Activated naive CD4-positive, alpha-beta T cell treated with anti-CD3 and anti-CD28 coated beads, Interleukin-2, amount 10 ng/mL, durations not matched to agents 7 days and 5 days (primary cell): ENCODE data around the gene MTMR3.
"Not testable (repeated sequence)": the region's sequence is repeated elsewhere in the genome, so short reads cannot be mapped to it uniquely, and the experiment has no call there.

Source experiments
- CTCF ChIA-PET: fragments of 350-600 bp; sonication (Branson Sonifier 250); formaldehyde crosslinking; loops from one replicate; lab custom pipeline; 2021; ENCODE audit warnings: antibody characterized with exemption; lab: Charles Lee
- DNase-seq: peaks from one replicate; pipeline ENCODE4 v3.0.0-alpha.2; 2020
- H3K27ac Mint-ChIP-seq: one replicate; pipeline ENCODE4 v1.8.0; 2021; ENCODE audit warnings: mild to moderate bottlenecking, moderate library complexity, mixed read lengths
- H3K27me3 Mint-ChIP-seq: one replicate; pipeline ENCODE4 v1.8.0; 2021; ENCODE audit warnings: mild to moderate bottlenecking, mixed read lengths
- H3K36me3 Mint-ChIP-seq: one replicate; pipeline ENCODE4 v1.8.0; 2021; ENCODE audit warnings: mixed read lengths
- H3K4me1 Mint-ChIP-seq: one replicate; pipeline ENCODE4 v1.8.0; 2021; ENCODE audit warnings: mixed read lengths
- H3K4me3 Mint-ChIP-seq: one replicate; pipeline ENCODE4 v1.8.0; 2021; ENCODE audit warnings: mild to moderate bottlenecking, moderate library complexity, mixed read lengths
- H3K9me3 Mint-ChIP-seq: one replicate; pipeline ENCODE4 v1.8.0; 2021; ENCODE audit warnings: mixed read lengths

The MTMR3 gene

GRCh38 chr22:30045494-30045887 is 162.5 kb downstream of the MTMR3 start:
- H3K36me3 Mint-ChIP-seq: no peaks in the 10 kb centered on the region
- H3K4me1 Mint-ChIP-seq: peaks cover 13% of the 10 kb centered on the region
- H3K9me3 Mint-ChIP-seq: no peaks in the 10 kb centered on the region
- CTCF ChIA-PET: no interaction called here
- H3K27ac Mint-ChIP-seq: no peak overlapping the region
- peaks cover 4% of the 10 kb centered on the region for H3K27me3 Mint-ChIP-seq
- no peak for DNase-seq
- H3K4me3 Mint-ChIP-seq: no peak overlapping the region

DNA sequence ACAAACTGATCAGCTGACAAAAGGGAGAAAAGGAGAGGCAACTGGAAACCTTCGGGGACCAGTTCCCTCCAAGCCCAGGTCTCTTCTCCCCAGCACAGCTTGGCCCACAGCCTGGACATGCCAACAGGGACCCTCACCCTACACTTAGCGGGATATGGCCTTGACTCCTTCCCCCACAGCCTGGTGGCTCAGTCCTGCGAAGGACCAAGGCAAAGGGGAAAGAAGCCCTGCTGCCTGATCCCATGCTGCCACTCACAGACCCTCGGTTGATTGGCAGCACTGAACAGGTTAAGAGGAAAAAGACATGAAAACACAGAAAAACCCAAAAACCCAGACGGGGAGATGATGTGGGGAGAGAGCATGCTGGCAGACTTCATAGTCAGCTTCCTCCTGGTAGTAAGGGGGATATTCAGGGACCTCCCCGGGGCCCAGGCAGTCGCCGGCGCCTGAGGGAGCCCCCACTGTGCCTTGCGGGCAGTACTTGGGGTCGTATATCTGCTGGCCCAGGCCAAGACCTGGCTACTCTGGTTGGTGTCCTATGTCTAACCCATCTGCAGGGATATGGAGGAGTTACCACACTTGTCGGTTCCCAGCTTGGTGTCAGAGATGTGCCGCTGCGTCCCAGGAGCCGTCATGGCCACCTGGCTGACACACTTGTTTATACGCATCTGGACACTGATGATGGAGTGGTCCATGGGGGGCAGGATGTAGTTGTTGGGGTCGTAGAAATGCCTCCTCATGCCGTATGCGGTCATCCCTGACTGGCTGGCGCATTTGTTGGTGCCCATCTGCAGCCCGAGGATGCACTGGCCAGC is 163.1 kb downstream of the MTMR3 start:
- Mint-ChIP-seq H3K27ac (no peak overlapping the region), H3K9me3 (no peaks in the 10 kb centered on the region), H3K36me3 (no peaks in the 10 kb centered on the region), H3K4me3 (no peak overlapping the region), H3K27me3 (no peaks in the 10 kb centered on the region), H3K4me1 (peaks cover 13% of the 10 kb centered on the region)
- CTCF ChIA-PET: no interaction called here
- no peak for DNase-seq

DNA sequence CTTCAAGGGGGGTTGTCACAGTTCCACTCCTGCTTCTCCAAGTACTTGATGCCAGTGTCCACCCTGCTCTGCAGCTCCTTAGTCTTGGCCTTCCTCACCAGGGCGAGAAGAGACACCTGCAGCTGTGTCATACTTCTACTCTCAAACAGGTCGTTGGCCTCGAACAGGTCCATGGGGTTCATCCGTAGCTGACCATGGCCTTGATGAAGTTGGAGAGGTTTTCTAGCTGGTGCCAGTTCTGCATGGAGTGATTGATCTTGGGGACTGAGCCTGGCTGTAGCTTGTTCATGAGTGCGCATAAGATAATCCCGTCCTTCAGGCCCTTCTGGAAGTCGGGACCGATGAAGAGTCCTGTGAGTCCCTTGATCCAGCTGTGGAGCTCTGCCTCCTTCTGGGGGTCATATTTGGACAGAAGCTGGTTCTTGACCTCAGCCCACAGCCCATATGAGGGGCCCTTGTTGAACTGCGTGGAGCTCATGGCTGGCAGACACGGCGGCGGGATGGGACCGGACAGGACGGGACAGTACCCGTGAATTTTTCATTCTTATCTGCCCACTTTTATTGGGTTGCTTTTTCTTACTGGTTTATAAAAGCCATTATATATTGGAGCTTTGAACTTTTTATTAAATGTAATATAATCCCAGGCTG is 163.9 kb downstream of the MTMR3 start:
- CTCF ChIA-PET: interaction anchor here (0.9 to 1.1 kb wide), 2 partner anchors 39 to 42 kb away, joined by 3 to 5 read pairs; no protein-coding TSS in a partner anchor
- no peaks in the 10 kb centered on the region for H3K27me3 Mint-ChIP-seq
- H3K4me1 Mint-ChIP-seq: peaks cover 13% of the 10 kb centered on the region
- H3K4me3 Mint-ChIP-seq: no peak overlapping the region
- DNase-seq: no peak
- no peaks in the 10 kb centered on the region for H3K9me3 Mint-ChIP-seq
- H3K27ac Mint-ChIP-seq: peak overlapping the region; percentile 83
- H3K36me3 Mint-ChIP-seq: no peaks in the 10 kb centered on the region

GRCh38 chr22:30047364-30047738 is 164.4 kb downstream of the MTMR3 start:
- no peak overlapping the region for H3K4me3 Mint-ChIP-seq
- no peaks in the 10 kb centered on the region for H3K9me3 Mint-ChIP-seq
- H3K4me1 Mint-ChIP-seq: peaks cover 13% of the 10 kb centered on the region
- CTCF ChIA-PET: interaction anchor here (0.9 to 1.1 kb wide), 2 partner anchors 39 to 41 kb away, joined by 3 to 5 read pairs; no protein-coding TSS in a partner anchor
- no peaks in the 10 kb centered on the region for H3K27me3 Mint-ChIP-seq
- no peaks in the 10 kb centered on the region for H3K36me3 Mint-ChIP-seq
- peak; percentile 67 for DNase-seq
- H3K27ac Mint-ChIP-seq: peak overlapping the region; percentile 83

DNA sequence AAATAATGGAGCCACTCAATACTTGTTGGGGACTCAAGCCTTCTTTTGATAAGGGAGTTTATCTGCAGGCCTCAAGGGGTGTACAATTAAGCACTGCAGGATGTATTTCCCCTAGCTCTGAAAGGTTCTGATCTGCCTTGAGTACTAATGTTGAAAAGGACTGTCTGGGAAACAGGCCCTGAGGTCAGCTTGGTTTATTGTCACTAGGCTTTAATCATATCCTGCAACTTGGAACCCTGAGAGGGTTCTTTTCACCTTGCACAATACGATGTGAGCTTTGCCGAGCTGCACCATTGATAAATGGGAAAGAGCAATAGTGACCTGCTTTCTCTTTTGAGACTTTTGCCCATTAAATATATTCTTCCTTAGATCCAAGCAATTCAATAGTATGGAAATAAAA is 165.7 kb downstream of the MTMR3 start:
- peaks cover 13% of the 10 kb centered on the region for H3K4me1 Mint-ChIP-seq
- DNase-seq: no peak
- no peak overlapping the region for H3K27ac Mint-ChIP-seq
- H3K36me3 Mint-ChIP-seq: no peaks in the 10 kb centered on the region
- no peak overlapping the region for H3K4me3 Mint-ChIP-seq
- H3K9me3 Mint-ChIP-seq: no peaks in the 10 kb centered on the region
- no peaks in the 10 kb centered on the region for H3K27me3 Mint-ChIP-seq
- CTCF ChIA-PET: no interaction called here

GRCh38 chr22:30054067-30054763 is 171.2 kb downstream of the MTMR3 start:
- H3K9me3 Mint-ChIP-seq: peaks cover 7% of the 10 kb centered on the region
- H3K4me1 Mint-ChIP-seq: no peaks in the 10 kb centered on the region
- peaks cover 5% of the 10 kb centered on the region for H3K36me3 Mint-ChIP-seq
- no peak overlapping the region for H3K27ac Mint-ChIP-seq
- no peak overlapping the region for H3K4me3 Mint-ChIP-seq
- H3K27me3 Mint-ChIP-seq: peaks cover 10% of the 10 kb centered on the region
- no peak for DNase-seq
- CTCF ChIA-PET: interaction anchor here (1.4 to 1.7 kb wide), 2 partner anchors 32 to 49 kb away, joined by 3 to 7 read pairs; no protein-coding TSS in a partner anchor

DNA sequence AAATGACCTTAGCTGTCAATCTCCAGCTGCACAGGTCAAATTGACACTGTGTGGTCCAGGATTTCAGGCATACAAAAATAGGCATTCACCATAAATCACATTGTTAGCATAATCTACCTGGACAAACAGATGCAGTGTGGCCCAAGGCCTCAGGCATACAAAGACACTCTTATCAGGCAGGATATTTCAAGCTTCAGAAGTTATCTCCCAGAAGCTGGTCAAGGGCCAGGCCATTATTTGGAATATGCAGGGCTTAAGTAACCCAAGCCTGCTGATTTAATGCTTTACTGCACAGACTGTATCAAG is 171.7 kb downstream of the MTMR3 start:
- H3K36me3 Mint-ChIP-seq: peaks cover 5% of the 10 kb centered on the region
- H3K9me3 Mint-ChIP-seq: peaks cover 10% of the 10 kb centered on the region
- no peaks in the 10 kb centered on the region for H3K4me1 Mint-ChIP-seq
- H3K4me3 Mint-ChIP-seq: no peak overlapping the region
- H3K27ac Mint-ChIP-seq: no peak overlapping the region
- CTCF ChIA-PET: interaction anchor here (1.4 to 1.7 kb wide), 2 partner anchors 31 to 50 kb away, joined by 3 to 7 read pairs; no protein-coding TSS in a partner anchor
- no peak for DNase-seq
- H3K27me3 Mint-ChIP-seq: peaks cover 10% of the 10 kb centered on the region

- no peak overlapping the region for H3K4me3 Mint-ChIP-seq
- no peaks in the 10 kb centered on the region for H3K4me1 Mint-ChIP-seq
- H3K27me3 Mint-ChIP-seq: peaks cover 10% of the 10 kb centered on the region
- CTCF ChIA-PET: no interaction called here
- H3K27ac Mint-ChIP-seq: no peak overlapping the region
- no peak for DNase-seq
- H3K9me3 Mint-ChIP-seq: peaks cover 10% of the 10 kb centered on the region
- peaks cover 5% of the 10 kb centered on the region for H3K36me3 Mint-ChIP-seq
These were observed 173.0 kb downstream of the MTMR3 start for GRCh38 chr22:30056015-30056414.

GRCh38 chr22:30057375-30057774 is 174.4 kb downstream of the MTMR3 start:
- Mint-ChIP-seq H3K36me3 (peaks cover 5% of the 10 kb centered on the region), H3K9me3 (peaks cover 10% of the 10 kb centered on the region), H3K27me3 (peaks cover 10% of the 10 kb centered on the region), H3K4me3 (no peak overlapping the region), H3K4me1 (no peaks in the 10 kb centered on the region), H3K27ac (no peak overlapping the region)
- DNase-seq: no peak
- CTCF ChIA-PET: no interaction called here

DNA sequence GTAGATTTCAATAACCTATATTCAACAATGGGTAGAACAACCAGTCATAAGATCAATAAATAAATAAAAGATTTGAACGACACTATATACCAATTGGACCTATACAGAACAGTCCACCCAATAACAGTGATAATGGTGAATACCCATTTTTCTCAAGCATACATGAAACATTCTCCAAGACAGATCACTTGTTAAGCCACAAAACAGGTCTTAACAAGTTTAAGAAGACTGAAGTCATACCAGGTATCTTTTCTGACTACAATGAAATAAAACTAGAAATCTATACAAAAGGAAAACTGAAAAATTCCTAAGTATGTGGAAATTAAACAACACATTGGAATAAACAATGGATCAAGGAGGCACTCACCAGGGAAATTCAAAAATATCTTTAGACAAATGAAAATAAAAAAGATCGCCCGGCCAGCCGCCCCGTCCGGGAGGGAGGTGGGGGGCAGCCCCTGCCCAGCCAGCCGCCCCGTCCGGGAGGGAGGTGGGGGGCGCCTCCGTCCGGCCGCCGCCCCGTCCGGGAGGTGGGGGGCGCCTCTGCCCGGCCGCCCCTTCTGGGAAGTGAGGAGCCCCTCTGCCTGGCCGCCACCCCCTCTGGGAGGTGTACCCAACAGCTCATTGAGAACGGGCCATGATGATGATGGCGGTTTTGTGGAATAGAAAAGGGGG is 176.5 kb downstream of the MTMR3 start:
- CTCF ChIA-PET, H3K27ac Mint-ChIP-seq, H3K4me3 Mint-ChIP-seq, H3K4me1 Mint-ChIP-seq, DNase-seq, H3K36me3 Mint-ChIP-seq: not testable (repeated sequence)
- H3K27me3 Mint-ChIP-seq: peaks cover 10% of the 10 kb centered on the region
- H3K9me3 Mint-ChIP-seq: peaks cover 18% of the 10 kb centered on the region

- Mint-ChIP-seq H3K27me3 (peaks cover 18% of the 10 kb centered on the region), H3K9me3 (peaks cover 21% of the 10 kb centered on the region)
- DNase-seq, H3K4me1 Mint-ChIP-seq, H3K36me3 Mint-ChIP-seq, H3K4me3 Mint-ChIP-seq, CTCF ChIA-PET, H3K27ac Mint-ChIP-seq: not testable (repeated sequence)
These were observed 178.1 kb downstream of the MTMR3 start for GRCh38 chr22:30061094-30061493.

- no peaks in the 10 kb centered on the region for H3K4me1 Mint-ChIP-seq
- CTCF ChIA-PET: no interaction called here
- H3K9me3 Mint-ChIP-seq: peaks cover 17% of the 10 kb centered on the region
- no peak overlapping the region for H3K4me3 Mint-ChIP-seq
- H3K27ac Mint-ChIP-seq: no peak overlapping the region
- peaks cover 17% of the 10 kb centered on the region for H3K27me3 Mint-ChIP-seq
- no peak for DNase-seq
- H3K36me3 Mint-ChIP-seq: peaks cover 5% of the 10 kb centered on the region
These were observed 179.3 kb downstream of the MTMR3 start for GRCh38 chr22:30062259-30062658.

- CTCF ChIA-PET: no interaction called here
- Mint-ChIP-seq H3K9me3 (peaks cover 14% of the 10 kb centered on the region), H3K36me3 (peaks cover 3% of the 10 kb centered on the region), H3K27ac (no peak overlapping the region), H3K4me1 (no peaks in the 10 kb centered on the region), H3K4me3 (no peak overlapping the region), H3K27me3 (peaks cover 20% of the 10 kb centered on the region)
- no peak for DNase-seq
These were observed 180.0 kb downstream of the MTMR3 start for GRCh38 chr22:30062950-30063349.

DNA sequence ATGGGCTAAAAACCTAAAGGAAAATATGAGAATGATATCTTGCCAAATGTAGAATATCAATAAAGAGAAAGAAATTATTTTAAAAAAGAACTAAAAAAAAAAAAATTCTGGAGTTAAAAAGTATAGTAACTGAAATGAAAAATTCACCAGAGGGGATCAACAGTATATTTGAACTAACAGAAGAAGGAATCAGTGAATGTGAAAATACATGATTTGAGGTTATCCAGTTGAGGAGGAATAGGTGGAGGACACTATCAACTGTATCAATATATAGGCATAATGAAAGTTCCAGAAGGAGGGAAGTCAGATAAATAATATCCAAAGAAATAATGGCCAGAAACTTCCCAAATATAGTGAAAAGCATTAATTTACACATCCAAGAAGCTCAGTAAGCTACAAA is 181.2 kb downstream of the MTMR3 start:
- DNase-seq: no peak
- peaks cover 3% of the 10 kb centered on the region for H3K36me3 Mint-ChIP-seq
- CTCF ChIA-PET: no interaction called here
- no peaks in the 10 kb centered on the region for H3K4me1 Mint-ChIP-seq
- no peak overlapping the region for H3K27ac Mint-ChIP-seq
- no peak overlapping the region for H3K4me3 Mint-ChIP-seq
- H3K27me3 Mint-ChIP-seq: peaks cover 26% of the 10 kb centered on the region
- peaks cover 14% of the 10 kb centered on the region for H3K9me3 Mint-ChIP-seq
